ENCODE results near the gene CHRNA10. TPM values are rescaled to one million over a fixed set of nuclear protein-coding genes. Genes with fewer than 3 reads are reported as not detected.

CHRNA10 gene
- total and polyA plus RNA-seq, 11 donors = 0.30 to 0.80 (median 0.47) TPM; not detected in 1

DNA sequence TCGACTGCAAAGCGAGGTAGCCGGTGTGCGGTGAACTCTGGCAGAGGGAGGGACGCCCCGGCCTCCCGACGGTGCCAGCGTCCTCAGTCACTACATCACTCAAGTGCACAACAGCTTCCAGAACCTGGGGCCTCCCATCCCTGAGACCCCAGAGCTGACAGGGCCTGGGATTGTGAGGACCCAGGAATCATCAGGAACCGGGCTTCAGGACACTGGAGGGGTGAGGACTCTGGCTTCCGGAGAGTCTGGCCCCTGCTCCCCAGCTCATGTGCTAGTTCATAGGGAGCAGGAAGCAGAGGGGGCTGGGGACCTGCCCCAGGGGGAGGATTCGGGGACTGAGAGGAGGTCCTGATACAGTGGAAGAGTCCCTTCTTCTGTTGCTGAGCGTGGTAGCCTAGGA, 34.0 kb downstream of the CHRNA10 start:
- WGBS, 4 donors = 75 to 83% (median 76%) methylated on average over 12 to 13 of the region's 13 CpGs
- no peak for DNase-seq

DNA sequence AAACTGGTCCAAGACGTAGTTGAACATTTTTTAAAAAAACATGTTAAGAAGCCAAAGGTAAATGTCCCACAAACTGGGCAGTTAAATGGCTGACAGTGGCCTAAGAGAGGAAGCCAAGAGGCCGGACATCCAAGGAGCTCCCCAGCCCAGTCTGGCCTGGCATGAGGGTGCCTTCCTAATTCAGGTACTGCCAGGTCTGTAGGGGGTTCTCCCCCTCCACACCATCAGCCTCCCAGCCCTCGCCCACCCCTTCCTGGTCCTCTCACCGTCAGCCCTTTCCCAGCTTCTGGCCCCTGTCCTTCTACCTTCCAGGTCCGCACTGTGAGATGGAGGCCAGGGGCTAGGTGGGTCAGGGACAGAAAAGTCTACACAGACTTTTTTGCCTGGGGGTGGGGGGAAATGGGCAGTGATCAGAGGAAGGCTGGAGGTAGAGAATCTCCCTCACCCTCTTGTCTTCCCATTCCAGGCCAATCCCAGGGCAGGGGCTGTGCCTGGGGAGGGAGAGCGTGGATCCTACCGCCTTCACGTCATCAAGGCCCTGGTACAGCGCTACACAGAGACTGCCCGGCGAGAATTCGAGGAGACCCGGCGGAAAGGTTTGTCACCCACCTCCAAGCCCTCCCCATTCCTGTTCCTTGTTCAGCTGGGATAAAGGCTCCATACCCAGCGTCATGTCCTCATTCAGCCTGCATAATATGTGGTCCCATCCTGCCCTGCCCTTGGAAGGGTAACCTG, 35.4 kb downstream of the CHRNA10 start:
- H3K4me1 ChIP-seq = no peaks in the 10 kb centered on the region
- H3K4me3 ChIP-seq = no peak overlapping the region
- no peak overlapping the region for H3K27ac ChIP-seq
- DNase-seq (no peak), ATAC-seq (no peak)
- WGBS, 4 donors = 90 to 94% (median 92%) methylated on average over 15 of the region's 15 CpGs
- H3K36me3 ChIP-seq = no peaks in the 10 kb centered on the region
- TF ChIP-seq, protein P1, sequence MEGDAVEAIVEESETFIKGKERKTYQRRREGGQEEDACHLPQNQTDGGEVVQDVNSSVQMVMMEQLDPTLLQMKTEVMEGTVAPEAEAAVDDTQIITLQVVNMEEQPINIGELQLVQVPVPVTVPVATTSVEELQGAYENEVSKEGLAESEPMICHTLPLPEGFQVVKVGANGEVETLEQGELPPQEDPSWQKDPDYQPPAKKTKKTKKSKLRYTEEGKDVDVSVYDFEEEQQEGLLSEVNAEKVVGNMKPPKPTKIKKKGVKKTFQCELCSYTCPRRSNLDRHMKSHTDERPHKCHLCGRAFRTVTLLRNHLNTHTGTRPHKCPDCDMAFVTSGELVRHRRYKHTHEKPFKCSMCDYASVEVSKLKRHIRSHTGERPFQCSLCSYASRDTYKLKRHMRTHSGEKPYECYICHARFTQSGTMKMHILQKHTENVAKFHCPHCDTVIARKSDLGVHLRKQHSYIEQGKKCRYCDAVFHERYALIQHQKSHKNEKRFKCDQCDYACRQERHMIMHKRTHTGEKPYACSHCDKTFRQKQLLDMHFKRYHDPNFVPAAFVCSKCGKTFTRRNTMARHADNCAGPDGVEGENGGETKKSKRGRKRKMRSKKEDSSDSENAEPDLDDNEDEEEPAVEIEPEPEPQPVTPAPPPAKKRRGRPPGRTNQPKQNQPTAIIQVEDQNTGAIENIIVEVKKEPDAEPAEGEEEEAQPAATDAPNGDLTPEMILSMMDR (IDR thresholded peaks at IDR 0.05) = no peak
- no peak for TF ChIP-seq POLR2A (IDR thresholded peaks at IDR 0.05)
- H3K27me3 ChIP-seq = no peaks in the 10 kb centered on the region
- intact Hi-C loops (cut with DNase I) = no loop called here
- H3K9me3 ChIP-seq = no peaks in the 10 kb centered on the region

More for the DNA sequence above, 34.0 kb downstream of the CHRNA10 start:
- Histone ChIP-seq H3K27ac (no peak overlapping the region), H3K27me3 (peaks cover 0 to 2% (median 0%) of the 10 kb centered on the region in 9 donors), H3K4me3 (no peak overlapping the region), H3K9me3 (no peaks in the 10 kb centered on the region), H3K4me1 (peaks cover 0 to 4% (median under 1%) of the 10 kb centered on the region in 12 donors), H3K36me3 (no peaks in the 10 kb centered on the region)
- TF ChIP-seq, protein P1 (IDR thresholded peaks at IDR 0.05) = no peak
- no peak for TF ChIP-seq POLR2A (IDR thresholded peaks at IDR 0.05)
- intact Hi-C loops (cut with DNase I) = no loop called here
- ATAC-seq = no peak

DNA sequence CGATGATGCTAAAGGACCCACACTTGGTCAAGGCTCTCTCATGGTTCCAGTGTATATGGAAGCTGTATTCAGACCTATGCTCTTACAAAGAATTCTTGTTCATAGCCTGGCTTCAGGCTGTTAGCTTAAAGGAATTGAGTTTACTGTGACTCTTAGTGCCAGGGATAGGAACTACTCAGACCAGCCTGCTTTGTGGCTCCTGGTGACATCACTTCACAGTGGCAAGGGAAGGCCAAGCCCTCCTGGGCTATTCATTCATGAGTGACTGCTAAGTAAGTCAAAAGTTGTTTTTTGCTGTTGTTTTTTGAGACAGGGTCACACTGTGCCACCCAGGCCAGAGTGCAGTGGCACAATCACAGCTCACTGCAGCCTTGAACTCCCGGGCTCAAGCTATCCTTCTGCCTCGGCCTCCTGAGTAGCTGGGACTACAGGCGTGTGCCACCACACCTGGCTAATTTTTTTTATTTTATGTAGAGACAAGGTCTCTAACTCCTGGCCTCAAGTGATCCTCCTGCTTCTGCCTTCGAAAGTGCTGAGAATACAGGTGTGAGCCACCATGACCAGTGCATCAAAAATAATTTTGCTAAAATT, 39.0 kb downstream of the CHRNA10 start:
- 85 to 92% (median 91%) methylated on average over 5 of the region's 5 CpGs for WGBS, 4 donors
- H3K36me3 ChIP-seq = no peaks in the 10 kb centered on the region
- no peak for DNase-seq
- H3K27ac ChIP-seq = peak overlapping the region in 1 of 12 donors; percentile 52
- H3K27me3 ChIP-seq = no peaks in the 10 kb centered on the region
- no peaks in the 10 kb centered on the region for H3K4me1 ChIP-seq
- intact Hi-C loops (cut with DNase I) = no loop called here
- no peaks in the 10 kb centered on the region for H3K9me3 ChIP-seq
- ATAC-seq = no peak
- no peak overlapping the region for H3K4me3 ChIP-seq
- TF ChIP-seq, protein P1 (IDR thresholded peaks at IDR 0.05) = no peak
- no peak for TF ChIP-seq POLR2A (IDR thresholded peaks at IDR 0.05)

DNA sequence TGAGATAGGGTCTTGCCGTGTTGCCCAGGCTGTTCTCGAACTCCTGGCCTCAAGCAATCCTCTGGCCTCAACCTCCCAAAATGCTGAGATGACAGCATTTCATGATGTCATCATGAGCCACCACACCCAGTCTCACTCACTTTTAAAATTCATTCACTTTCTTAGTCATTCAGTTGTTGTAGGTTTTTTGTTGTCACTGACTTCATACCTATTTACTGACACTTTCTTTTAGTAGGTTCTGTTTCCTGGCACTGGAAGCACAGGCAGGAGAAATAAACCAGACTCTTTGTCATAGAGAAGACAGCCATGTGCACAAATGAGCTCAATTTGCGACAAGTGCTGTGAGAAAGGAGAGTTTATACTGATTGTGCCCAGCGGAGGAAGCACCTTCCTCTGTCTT, 39.9 kb downstream of the CHRNA10 start:
- no peaks in the 10 kb centered on the region for H3K9me3 ChIP-seq
- TF ChIP-seq, protein P1 (IDR thresholded peaks at IDR 0.05) = no peak
- TF ChIP-seq POLR2A (IDR thresholded peaks at IDR 0.05) = no peak
- H3K36me3 ChIP-seq = no peaks in the 10 kb centered on the region
- H3K27ac ChIP-seq = peak overlapping the region in 1 of 12 donors; percentile 52
- no peak for DNase-seq
- WGBS, 4 donors = 65 to 72% (median 71%) methylated on average over 4 of the region's 4 CpGs
- ATAC-seq = peak in 3 of 4 donors; percentile 33 to 60 (median 49)
- intact Hi-C loops (cut with DNase I) = no loop called here
- no peaks in the 10 kb centered on the region for H3K27me3 ChIP-seq
- H3K4me1 ChIP-seq = no peaks in the 10 kb centered on the region
- H3K4me3 ChIP-seq = no peak overlapping the region
